Osteocyte (in vitro differentiated cells): ENCODE data around the gene FNDC11. TPM values are rescaled to one million over a fixed set of nuclear protein-coding genes. Genes with fewer than 3 reads are reported as not detected.

Experiments
- DNase-seq: peaks from one replicate; pipeline ENCODE4 v3.0.0; 2021; ENCODE audit warnings: mixed read lengths; ENCODE audit not compliant: unreplicated experiment; ENCODE audit errors: extremely low spot score
- H3K27ac Mint-ChIP-seq: one replicate; pipeline ENCODE4 v1.8.0; 2021; ENCODE audit warnings: mild to moderate bottlenecking, mixed read lengths; ENCODE audit not compliant: unreplicated experiment
- H3K27me3 Mint-ChIP-seq: one replicate; pipeline ENCODE4 v1.8.0; 2021; ENCODE audit warnings: mixed read lengths; ENCODE audit not compliant: unreplicated experiment
- H3K36me3 Mint-ChIP-seq: one replicate; pipeline ENCODE4 v1.8.0; 2021; ENCODE audit warnings: mixed read lengths; ENCODE audit not compliant: unreplicated experiment
- H3K4me1 Mint-ChIP-seq: one replicate; pipeline ENCODE4 v1.8.0; 2021; ENCODE audit warnings: mixed read lengths; ENCODE audit not compliant: unreplicated experiment
- H3K4me3 Mint-ChIP-seq: one replicate; pipeline ENCODE4 v1.8.0; 2021; ENCODE audit warnings: mild to moderate bottlenecking, moderate library complexity, mixed read lengths; ENCODE audit not compliant: unreplicated experiment
- H3K9me3 Mint-ChIP-seq: one replicate; pipeline ENCODE4 v1.8.0; 2021; ENCODE audit warnings: mixed read lengths; ENCODE audit not compliant: unreplicated experiment
- CTCF ChIP-seq: fragments of 200-600 bp; sonication (generic); IDR thresholded peaks from 2 replicates; pipeline ENCODE4 v1.5.0; 2021; ENCODE audit warnings: antibody characterized with exemption, mild to moderate bottlenecking, moderate library complexity
- total RNA-seq: library from RNA; stranded (reverse); gene quantifications from 2 replicates; pipeline ENCODE4 v1.2.1, GENCODE V29; 2021

The FNDC11 gene
- total RNA-seq, 1 donor from 2014 or later, result 0.13 TPM

- Mint-ChIP-seq H3K4me1 (peaks cover 6% of the 10 kb centered on the region), H3K9me3 (no peaks in the 10 kb centered on the region), H3K27me3 (no peaks in the 10 kb centered on the region), H3K4me3 (no peak overlapping the region), H3K36me3 (peaks cover 4% of the 10 kb centered on the region), H3K27ac (no peak overlapping the region)
- no peak for DNase-seq
- no peak for TF ChIP-seq CTCF
These were observed 6.4 kb downstream of the FNDC11 start for GRCh38 chr20:63560333-63560805.

- no peak for TF ChIP-seq CTCF
- DNase-seq, result no peak
- Mint-ChIP-seq H3K36me3 (peaks cover 4% of the 10 kb centered on the region), H3K9me3 (no peaks in the 10 kb centered on the region), H3K27ac (no peak overlapping the region), H3K4me1 (peaks cover 6% of the 10 kb centered on the region), H3K27me3 (no peaks in the 10 kb centered on the region), H3K4me3 (no peak overlapping the region)
These were observed 7.1 kb downstream of the FNDC11 start for GRCh38 chr20:63560856-63561609.

DNA sequence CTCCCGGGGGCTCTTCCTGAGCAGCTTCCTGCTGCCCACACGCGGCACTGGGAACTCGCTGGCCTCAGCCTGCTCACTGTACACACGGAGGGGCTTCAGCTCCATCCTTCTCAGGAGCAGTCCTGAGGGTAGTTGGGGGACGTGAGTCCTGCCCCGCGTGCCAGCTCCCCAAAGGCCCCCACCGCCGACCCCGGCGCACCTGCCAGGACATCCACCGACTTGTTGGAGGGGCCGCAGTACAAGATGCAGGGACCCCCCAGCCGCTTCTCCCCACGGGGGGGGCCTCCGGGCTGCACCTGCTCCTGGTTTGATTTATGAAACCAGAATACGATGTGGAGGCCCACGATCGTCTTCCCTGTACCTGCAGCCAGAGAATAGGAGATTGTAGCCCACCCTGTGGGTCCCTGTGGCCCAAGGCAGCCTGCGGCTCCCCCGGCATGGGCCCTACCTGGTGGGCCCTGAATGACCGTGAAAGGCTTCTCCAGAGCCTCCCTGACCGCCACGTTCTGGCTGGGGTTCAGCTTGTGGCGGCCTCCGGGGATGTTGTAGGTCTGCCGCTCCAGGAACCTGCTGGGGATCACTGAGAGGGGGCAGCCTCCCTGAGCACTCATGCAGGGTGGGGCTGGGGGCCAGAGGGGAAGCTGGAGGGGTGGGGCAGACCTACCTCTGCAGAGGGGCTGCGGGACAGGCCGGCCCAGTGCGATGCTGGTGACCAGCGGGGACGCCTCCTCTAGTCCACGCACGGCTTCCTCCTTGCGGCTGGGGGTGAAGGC, 7.9 kb downstream of the FNDC11 start:
- TF ChIP-seq CTCF, result no peak
- peaks cover 4% of the 10 kb centered on the region for H3K36me3 Mint-ChIP-seq
- DNase-seq, result no peak
- no peaks in the 10 kb centered on the region for H3K27me3 Mint-ChIP-seq
- no peak overlapping the region for H3K4me3 Mint-ChIP-seq
- H3K9me3 Mint-ChIP-seq, result no peaks in the 10 kb centered on the region
- peaks cover 3% of the 10 kb centered on the region for H3K4me1 Mint-ChIP-seq
- no peak overlapping the region for H3K27ac Mint-ChIP-seq

DNA sequence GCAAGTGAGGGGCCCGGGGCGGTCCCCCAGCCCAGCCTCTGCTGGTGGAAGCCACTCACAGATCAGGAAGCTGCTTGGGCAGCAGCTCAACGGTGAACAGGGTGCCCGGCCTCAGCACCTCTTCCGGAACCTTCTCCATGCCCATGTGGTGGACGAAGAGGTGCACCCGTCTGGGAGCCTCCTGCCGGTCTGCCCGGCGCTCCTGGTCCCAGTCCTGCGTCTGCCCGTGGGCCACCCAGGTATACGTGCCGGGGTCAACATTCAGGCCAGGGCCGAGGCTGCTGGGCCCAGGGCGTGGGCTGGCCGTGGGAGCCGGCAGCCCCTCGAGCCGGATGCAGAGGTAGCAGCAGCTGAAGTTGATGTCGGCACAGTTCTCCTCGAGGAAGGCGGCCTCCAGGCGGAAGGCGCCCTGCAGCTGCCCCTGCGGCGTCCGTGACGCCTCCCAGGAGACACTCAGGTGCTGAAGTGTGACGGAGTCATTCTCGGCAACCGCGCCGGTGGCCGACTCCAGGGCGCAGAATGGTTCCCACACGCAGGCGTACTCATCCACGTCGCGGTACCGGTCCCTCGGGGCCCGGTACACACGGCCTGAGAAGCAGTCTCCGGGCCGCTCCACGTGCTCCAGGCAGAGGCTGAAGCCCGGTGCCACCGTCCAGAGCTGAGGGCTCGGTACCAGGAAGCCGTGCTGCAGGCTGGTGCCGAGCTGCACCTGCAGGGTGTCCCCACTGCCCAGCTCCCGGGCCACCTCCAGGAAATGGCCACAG, 8.7 kb downstream of the FNDC11 start:
- Mint-ChIP-seq H3K27me3 (no peaks in the 10 kb centered on the region), H3K27ac (no peak overlapping the region), H3K9me3 (no peaks in the 10 kb centered on the region), H3K4me1 (peaks cover 2% of the 10 kb centered on the region), H3K4me3 (no peak overlapping the region), H3K36me3 (peaks cover 4% of the 10 kb centered on the region)
- TF ChIP-seq CTCF, result no peak
- no peak for DNase-seq
